WTC11 (cell line): ENCODE data around the gene CHRNB4. TPM values are rescaled to one million over a fixed set of nuclear protein-coding genes. Genes with fewer than 3 reads are reported as not detected.

ENCODE experiments used
- ATAC-seq: fragments of 200-7000 bp; cut with Tn5 transposase; 2 replicates; pipeline ENCODE4 v1.10.0; 2021; ENCODE audit warnings: mild to moderate bottlenecking, moderate library complexity
- CTCF ChIA-PET: fragments of 300-600 bp; sonication (Branson Sonifier 250); formaldehyde crosslinking; loops from one replicate; lab custom pipeline; 2021; ENCODE audit warnings: antibody characterized with exemption; lab: Charles Lee
- POLR2A ChIA-PET: fragments of 350-600 bp; sonication (Branson Sonifier 250); formaldehyde crosslinking; loops from one replicate; lab custom pipeline; 2021; ENCODE audit warnings: antibody characterized with exemption; lab: Charles Lee
- DNase-seq: peaks from one replicate; pipeline ENCODE4 v3.0.0; 2021; ENCODE audit warnings: low spot score
- H3K27ac Mint-ChIP-seq: 2 replicates; pipeline ENCODE4 v1.8.0; 2021; ENCODE audit warnings: mixed read lengths
- H3K27me3 Mint-ChIP-seq: 2 replicates; pipeline ENCODE4 v1.8.0; 2021; ENCODE audit warnings: low read depth, mild to moderate bottlenecking, moderate library complexity, mixed read lengths
- H3K36me3 Mint-ChIP-seq: 2 replicates; pipeline ENCODE4 v1.8.0; 2021; ENCODE audit warnings: mixed read lengths
- H3K4me1 Mint-ChIP-seq: 2 replicates; pipeline ENCODE4 v1.8.0; 2022; ENCODE audit warnings: mixed read lengths
- H3K4me3 Mint-ChIP-seq: 2 replicates; pipeline ENCODE4 v1.8.0; 2021; ENCODE audit warnings: mild to moderate bottlenecking, moderate library complexity, mixed read lengths
- H3K9me3 Mint-ChIP-seq: 2 replicates; pipeline ENCODE4 v1.8.0; 2021; ENCODE audit warnings: mixed read lengths
- KAT7 ChIP-seq: sonication (generic); formaldehyde crosslinking; IDR thresholded peaks from 2 replicates; pipeline ENCODE4 v1.8.1; 2023; ENCODE audit warnings: missing genetic modification reagents, mild to moderate bottlenecking, borderline replicate concordance
- MYBL2 ChIP-seq: sonication (generic); formaldehyde crosslinking; IDR thresholded peaks from 2 replicates; pipeline ENCODE4 v1.8.1; 2023; ENCODE audit warnings: mild to moderate bottlenecking, moderate library complexity, missing genetic modification reagents
- RORB ChIP-seq: fragments of 250-450 bp; sonication (Bioruptor Pico); IDR thresholded peaks from 2 replicates; pipeline ENCODE4 v1.9.0; 2021; ENCODE audit warnings: mild to moderate bottlenecking
- SOX15 ChIP-seq: fragments of 250-450 bp; sonication (Bioruptor Pico); IDR thresholded peaks from 2 replicates; pipeline ENCODE4 v1.9.0; 2021; ENCODE audit warnings: mild to moderate bottlenecking
- TCF7 ChIP-seq: sonication (generic); formaldehyde crosslinking; IDR thresholded peaks from 2 replicates; pipeline ENCODE4 v1.8.0; 2022; ENCODE audit warnings: mild to moderate bottlenecking, low read depth, missing genetic modification reagents, moderate library complexity
- ZNF416 ChIP-seq: fragments of 250-450 bp; sonication (Bioruptor Pico); IDR thresholded peaks from 2 replicates; pipeline ENCODE4 v1.9.0; 2021; ENCODE audit warnings: mild to moderate bottlenecking, inconsistent platforms
- total RNA-seq: library from RNA; stranded (reverse); gene quantifications from 3 replicates; pipeline ENCODE4 v1.2.3, GENCODE V29; 2021
- TF ChIP-seq, protein P1 (sequence below): fragments of 250-450 bp; sonication (Bioruptor Pico); IDR thresholded peaks from 2 replicates; pipeline ENCODE4 v1.9.0; 2021; ENCODE audit warnings: mild to moderate bottlenecking
- TF ChIP-seq, protein P2 (sequence below): sonication (generic); formaldehyde crosslinking; conservative IDR thresholded peaks from 2 replicates; pipeline ENCODE4 v1.8.1; 2023; ENCODE audit warnings: mild to moderate bottlenecking, low read depth, missing genetic modification reagents, moderate library complexity
- TF ChIP-seq, protein P3 (sequence below): sonication (generic); formaldehyde crosslinking; IDR thresholded peaks from 2 replicates; pipeline ENCODE4 v1.8.0; 2022; ENCODE audit warnings: missing genetic modification reagents
- TF ChIP-seq, protein P4 (sequence below): fragments of 250-450 bp; sonication (Bioruptor Pico); IDR thresholded peaks from 2 replicates; pipeline ENCODE4 v2.1.2; 2022; ENCODE audit warnings: mild to moderate bottlenecking, moderate library complexity
- TF ChIP-seq, protein P5 (sequence below): sonication (generic); formaldehyde crosslinking; IDR thresholded peaks from 2 replicates; pipeline ENCODE4 v1.8.0; 2022; ENCODE audit warnings: mild to moderate bottlenecking, missing genetic modification reagents
- TF ChIP-seq, protein P6 (sequence below): fragments of 250-450 bp; sonication (Bioruptor Pico); IDR thresholded peaks from 2 replicates; pipeline ENCODE4 v1.9.0; 2021; ENCODE audit warnings: mild to moderate bottlenecking, borderline replicate concordance

CHRNB4 gene
- total RNA-seq, 1 experiment from 2014 or later = 10.1 TPM

DNA sequence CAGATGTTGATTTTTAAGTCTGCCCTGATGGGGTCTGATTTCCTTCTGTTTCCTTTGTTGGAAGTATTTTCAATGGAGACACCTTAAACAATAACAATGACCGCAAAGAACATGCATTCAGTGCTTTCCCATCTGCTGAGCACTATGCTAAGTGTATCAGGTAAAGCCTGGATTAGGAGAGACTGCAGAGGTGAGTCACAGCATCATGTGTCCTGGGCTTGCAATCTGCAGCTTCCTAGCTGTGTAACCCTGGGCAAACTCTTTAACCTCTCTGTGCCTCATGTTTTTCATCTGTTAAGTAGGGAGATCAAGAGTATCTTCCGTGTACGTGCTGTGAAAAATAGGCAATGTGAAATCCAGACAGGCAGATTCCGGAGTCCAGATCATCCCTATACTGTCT lies 13.3 kb upstream of the CHRNB4 start:
- no peaks in the 10 kb centered on the region for H3K4me1 Mint-ChIP-seq
- no peaks in the 10 kb centered on the region for H3K36me3 Mint-ChIP-seq
- ChIA-PET POLR2A (no interaction called here), CTCF (interaction anchor here (1.5 kb wide), 1 partner anchor 35 kb away, joined by 3 read pairs; no protein-coding TSS in a partner anchor)
- no peak for TF ChIP-seq TCF7 (CRISPR knock-in tag)
- TF ChIP-seq, protein P1, sequence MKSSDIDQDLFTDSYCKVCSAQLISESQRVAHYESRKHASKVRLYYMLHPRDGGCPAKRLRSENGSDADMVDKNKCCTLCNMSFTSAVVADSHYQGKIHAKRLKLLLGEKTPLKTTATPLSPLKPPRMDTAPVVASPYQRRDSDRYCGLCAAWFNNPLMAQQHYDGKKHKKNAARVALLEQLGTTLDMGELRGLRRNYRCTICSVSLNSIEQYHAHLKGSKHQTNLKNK (CRISPR knock-in tag) = no peak
- no peak for TF ChIP-seq RORB
- TF ChIP-seq SOX15 (CRISPR knock-in tag) = no peak
- TF ChIP-seq, protein P2, sequence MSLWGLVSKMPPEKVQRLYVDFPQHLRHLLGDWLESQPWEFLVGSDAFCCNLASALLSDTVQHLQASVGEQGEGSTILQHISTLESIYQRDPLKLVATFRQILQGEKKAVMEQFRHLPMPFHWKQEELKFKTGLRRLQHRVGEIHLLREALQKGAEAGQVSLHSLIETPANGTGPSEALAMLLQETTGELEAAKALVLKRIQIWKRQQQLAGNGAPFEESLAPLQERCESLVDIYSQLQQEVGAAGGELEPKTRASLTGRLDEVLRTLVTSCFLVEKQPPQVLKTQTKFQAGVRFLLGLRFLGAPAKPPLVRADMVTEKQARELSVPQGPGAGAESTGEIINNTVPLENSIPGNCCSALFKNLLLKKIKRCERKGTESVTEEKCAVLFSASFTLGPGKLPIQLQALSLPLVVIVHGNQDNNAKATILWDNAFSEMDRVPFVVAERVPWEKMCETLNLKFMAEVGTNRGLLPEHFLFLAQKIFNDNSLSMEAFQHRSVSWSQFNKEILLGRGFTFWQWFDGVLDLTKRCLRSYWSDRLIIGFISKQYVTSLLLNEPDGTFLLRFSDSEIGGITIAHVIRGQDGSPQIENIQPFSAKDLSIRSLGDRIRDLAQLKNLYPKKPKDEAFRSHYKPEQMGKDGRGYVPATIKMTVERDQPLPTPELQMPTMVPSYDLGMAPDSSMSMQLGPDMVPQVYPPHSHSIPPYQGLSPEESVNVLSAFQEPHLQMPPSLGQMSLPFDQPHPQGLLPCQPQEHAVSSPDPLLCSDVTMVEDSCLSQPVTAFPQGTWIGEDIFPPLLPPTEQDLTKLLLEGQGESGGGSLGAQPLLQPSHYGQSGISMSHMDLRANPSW (CRISPR knock-in tag) = no peak
- TF ChIP-seq, protein P3, sequence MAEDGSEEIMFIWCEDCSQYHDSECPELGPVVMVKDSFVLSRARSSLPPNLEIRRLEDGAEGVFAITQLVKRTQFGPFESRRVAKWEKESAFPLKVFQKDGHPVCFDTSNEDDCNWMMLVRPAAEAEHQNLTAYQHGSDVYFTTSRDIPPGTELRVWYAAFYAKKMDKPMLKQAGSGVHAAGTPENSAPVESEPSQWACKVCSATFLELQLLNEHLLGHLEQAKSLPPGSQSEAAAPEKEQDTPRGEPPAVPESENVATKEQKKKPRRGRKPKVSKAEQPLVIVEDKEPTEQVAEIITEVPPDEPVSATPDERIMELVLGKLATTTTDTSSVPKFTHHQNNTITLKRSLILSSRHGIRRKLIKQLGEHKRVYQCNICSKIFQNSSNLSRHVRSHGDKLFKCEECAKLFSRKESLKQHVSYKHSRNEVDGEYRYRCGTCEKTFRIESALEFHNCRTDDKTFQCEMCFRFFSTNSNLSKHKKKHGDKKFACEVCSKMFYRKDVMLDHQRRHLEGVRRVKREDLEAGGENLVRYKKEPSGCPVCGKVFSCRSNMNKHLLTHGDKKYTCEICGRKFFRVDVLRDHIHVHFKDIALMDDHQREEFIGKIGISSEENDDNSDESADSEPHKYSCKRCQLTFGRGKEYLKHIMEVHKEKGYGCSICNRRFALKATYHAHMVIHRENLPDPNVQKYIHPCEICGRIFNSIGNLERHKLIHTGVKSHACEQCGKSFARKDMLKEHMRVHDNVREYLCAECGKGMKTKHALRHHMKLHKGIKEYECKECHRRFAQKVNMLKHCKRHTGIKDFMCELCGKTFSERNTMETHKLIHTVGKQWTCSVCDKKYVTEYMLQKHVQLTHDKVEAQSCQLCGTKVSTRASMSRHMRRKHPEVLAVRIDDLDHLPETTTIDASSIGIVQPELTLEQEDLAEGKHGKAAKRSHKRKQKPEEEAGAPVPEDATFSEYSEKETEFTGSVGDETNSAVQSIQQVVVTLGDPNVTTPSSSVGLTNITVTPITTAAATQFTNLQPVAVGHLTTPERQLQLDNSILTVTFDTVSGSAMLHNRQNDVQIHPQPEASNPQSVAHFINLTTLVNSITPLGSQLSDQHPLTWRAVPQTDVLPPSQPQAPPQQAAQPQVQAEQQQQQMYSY (CRISPR knock-in tag) = 0 out of 2 replicates have a peak, but pooled peaks have one; percentile 10
- no peak overlapping the region for H3K4me3 Mint-ChIP-seq
- DNase-seq (no peak), ATAC-seq (no peak)
- no peak overlapping the region for H3K27ac Mint-ChIP-seq
- H3K27me3 Mint-ChIP-seq = peaks cover 8% of the 10 kb centered on the region; the same call in 1 of the 2 replicates
- no peaks in the 10 kb centered on the region for H3K9me3 Mint-ChIP-seq

DNA sequence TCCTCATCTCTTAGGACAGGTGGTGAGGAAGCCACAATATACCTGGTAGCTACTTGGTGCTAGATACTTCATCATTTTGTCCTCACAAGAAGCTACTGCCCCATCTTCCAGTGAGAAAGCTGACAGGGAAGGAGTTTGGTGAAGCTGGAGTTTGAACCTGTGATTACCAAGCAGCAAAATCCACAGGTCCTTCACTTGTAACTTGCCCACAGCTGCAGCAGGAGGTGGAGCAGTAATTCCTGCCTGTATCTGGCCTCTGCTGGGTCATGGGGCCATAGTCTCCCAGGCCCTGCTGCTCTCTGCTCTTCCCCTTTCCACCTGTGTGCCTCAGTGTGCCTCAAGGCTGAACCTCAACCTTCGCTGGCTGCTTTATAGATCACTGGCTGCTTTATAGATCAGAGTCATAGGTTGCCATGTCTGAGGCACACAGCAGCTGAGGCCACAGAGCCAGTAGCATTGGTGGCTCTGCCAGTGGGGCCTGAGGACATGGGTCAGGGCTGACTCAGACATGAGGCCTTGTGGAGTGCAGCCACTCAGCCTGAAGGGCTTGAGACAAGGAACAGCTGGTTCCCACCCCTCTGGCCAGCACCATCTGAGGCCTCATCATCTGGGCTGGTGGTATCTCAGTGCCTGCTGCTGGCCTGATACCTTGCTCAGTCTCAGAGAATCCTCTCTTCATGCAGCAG lies 11.1 kb upstream of the CHRNB4 start:
- no peak for DNase-seq
- H3K27me3 Mint-ChIP-seq = peaks cover 8% of the 10 kb centered on the region; the same call in 1 of the 2 replicates
- POLR2A ChIA-PET = no interaction called here
- CTCF ChIA-PET = interaction anchor here (0.8 kb wide), 1 partner anchor 86 kb away, joined by 4 read pairs; no protein-coding TSS in a partner anchor
- H3K36me3 Mint-ChIP-seq = no peaks in the 10 kb centered on the region
- TF ChIP-seq, protein P4, sequence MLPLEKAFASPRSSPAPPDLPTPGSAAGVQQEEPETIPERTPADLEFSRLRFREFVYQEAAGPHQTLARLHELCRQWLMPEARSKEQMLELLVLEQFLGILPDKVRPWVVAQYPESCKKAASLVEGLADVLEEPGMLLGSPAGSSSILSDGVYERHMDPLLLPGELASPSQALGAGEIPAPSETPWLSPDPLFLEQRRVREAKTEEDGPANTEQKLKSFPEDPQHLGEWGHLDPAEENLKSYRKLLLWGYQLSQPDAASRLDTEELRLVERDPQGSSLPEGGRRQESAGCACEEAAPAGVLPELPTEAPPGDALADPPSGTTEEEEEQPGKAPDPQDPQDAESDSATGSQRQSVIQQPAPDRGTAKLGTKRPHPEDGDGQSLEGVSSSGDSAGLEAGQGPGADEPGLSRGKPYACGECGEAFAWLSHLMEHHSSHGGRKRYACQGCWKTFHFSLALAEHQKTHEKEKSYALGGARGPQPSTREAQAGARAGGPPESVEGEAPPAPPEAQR (CRISPR knock-in tag) = no peak
- no peak for TF ChIP-seq MYBL2 (CRISPR knock-in tag)
- TF ChIP-seq ZNF416 (CRISPR knock-in tag) = no peak
- TF ChIP-seq, protein P5, sequence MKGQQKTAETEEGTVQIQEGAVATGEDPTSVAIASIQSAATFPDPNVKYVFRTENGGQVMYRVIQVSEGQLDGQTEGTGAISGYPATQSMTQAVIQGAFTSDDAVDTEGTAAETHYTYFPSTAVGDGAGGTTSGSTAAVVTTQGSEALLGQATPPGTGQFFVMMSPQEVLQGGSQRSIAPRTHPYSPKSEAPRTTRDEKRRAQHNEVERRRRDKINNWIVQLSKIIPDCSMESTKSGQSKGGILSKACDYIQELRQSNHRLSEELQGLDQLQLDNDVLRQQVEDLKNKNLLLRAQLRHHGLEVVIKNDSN (CRISPR knock-in tag) = no peak
- TF ChIP-seq KAT7 (CRISPR knock-in tag) = no peak
- no peak for TF ChIP-seq TCF7 (CRISPR knock-in tag)
- TF ChIP-seq, protein P6, sequence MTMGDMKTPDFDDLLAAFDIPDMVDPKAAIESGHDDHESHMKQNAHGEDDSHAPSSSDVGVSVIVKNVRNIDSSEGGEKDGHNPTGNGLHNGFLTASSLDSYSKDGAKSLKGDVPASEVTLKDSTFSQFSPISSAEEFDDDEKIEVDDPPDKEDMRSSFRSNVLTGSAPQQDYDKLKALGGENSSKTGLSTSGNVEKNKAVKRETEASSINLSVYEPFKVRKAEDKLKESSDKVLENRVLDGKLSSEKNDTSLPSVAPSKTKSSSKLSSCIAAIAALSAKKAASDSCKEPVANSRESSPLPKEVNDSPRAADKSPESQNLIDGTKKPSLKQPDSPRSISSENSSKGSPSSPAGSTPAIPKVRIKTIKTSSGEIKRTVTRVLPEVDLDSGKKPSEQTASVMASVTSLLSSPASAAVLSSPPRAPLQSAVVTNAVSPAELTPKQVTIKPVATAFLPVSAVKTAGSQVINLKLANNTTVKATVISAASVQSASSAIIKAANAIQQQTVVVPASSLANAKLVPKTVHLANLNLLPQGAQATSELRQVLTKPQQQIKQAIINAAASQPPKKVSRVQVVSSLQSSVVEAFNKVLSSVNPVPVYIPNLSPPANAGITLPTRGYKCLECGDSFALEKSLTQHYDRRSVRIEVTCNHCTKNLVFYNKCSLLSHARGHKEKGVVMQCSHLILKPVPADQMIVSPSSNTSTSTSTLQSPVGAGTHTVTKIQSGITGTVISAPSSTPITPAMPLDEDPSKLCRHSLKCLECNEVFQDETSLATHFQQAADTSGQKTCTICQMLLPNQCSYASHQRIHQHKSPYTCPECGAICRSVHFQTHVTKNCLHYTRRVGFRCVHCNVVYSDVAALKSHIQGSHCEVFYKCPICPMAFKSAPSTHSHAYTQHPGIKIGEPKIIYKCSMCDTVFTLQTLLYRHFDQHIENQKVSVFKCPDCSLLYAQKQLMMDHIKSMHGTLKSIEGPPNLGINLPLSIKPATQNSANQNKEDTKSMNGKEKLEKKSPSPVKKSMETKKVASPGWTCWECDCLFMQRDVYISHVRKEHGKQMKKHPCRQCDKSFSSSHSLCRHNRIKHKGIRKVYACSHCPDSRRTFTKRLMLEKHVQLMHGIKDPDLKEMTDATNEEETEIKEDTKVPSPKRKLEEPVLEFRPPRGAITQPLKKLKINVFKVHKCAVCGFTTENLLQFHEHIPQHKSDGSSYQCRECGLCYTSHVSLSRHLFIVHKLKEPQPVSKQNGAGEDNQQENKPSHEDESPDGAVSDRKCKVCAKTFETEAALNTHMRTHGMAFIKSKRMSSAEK (CRISPR knock-in tag) = no peak
- TF ChIP-seq, all 79 proteins: peak for 0
- Mint-ChIP-seq H3K27ac (no peak overlapping the region), H3K4me3 (no peak overlapping the region), H3K9me3 (no peaks in the 10 kb centered on the region), H3K4me1 (no peaks in the 10 kb centered on the region)
- ATAC-seq = no peak
